ENCODE results near the gene MYO1D.
A peak's percentile ranks its signal among the peaks of the same experiment; 100 is the strongest.
"Not testable (repeated sequence)": the region's sequence is repeated elsewhere in the genome, so short reads cannot be mapped to it uniquely, and the experiment has no call there.

MYO1D gene

DNA sequence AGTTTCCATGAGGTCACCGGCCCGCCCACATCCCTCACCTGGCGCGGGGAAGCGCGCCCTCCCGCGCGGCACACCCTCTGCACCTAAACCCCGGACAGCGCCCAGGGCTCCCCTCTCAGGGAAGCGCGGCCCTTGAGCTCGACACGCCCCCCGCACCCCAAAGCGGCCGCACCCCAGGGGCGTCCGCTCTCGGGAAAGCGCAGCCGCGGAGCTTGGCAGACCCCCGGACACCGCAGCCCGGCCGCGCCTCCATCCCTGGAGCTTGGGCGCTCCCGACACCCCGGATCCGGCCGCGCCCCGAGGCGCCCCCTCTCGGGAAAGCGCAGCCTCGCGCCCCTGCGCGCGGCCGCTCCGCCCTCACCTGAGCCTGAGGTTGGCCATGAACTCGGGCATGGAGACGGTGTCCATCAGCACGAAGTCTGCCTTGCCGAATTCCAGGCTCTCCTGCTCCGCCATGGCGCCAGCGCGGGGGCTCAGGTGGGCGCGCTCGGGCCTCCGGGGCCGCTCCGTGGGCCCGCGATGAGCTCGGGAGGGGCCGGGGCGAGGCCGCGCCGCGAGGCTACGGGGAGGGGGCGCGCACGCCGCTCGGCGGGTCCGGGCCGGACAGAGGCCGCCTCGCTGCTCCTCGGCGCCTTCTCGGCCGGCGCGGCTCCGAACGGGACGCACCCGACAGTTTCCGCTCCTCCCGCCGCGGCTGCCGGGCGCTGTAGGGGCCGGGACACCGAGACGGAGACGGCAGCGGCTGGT lies at the start of gene MYO1D:
Gene MYO1D (minus strand): TSS at position 708 of the 747 bp plus-strand sequence. CDS start 252 bp downstream, at position 456.
- H3K4me3 ChIP-seq (replicated peaks in 1 of 2; ENCODE audit: low read depth in 2 of 2, low read length in 2 of 2) = peak within 1 kb of the TSS; percentile 48 to 80
- DNase-seq (ENCODE audit: low read depth in 2 of 2) = no peak
- TF ChIP-seq, protein P1, sequence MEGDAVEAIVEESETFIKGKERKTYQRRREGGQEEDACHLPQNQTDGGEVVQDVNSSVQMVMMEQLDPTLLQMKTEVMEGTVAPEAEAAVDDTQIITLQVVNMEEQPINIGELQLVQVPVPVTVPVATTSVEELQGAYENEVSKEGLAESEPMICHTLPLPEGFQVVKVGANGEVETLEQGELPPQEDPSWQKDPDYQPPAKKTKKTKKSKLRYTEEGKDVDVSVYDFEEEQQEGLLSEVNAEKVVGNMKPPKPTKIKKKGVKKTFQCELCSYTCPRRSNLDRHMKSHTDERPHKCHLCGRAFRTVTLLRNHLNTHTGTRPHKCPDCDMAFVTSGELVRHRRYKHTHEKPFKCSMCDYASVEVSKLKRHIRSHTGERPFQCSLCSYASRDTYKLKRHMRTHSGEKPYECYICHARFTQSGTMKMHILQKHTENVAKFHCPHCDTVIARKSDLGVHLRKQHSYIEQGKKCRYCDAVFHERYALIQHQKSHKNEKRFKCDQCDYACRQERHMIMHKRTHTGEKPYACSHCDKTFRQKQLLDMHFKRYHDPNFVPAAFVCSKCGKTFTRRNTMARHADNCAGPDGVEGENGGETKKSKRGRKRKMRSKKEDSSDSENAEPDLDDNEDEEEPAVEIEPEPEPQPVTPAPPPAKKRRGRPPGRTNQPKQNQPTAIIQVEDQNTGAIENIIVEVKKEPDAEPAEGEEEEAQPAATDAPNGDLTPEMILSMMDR (IDR thresholded peaks at IDR 0.05; ENCODE audit: low read depth, low read length) = peak; percentile 4

DNA sequence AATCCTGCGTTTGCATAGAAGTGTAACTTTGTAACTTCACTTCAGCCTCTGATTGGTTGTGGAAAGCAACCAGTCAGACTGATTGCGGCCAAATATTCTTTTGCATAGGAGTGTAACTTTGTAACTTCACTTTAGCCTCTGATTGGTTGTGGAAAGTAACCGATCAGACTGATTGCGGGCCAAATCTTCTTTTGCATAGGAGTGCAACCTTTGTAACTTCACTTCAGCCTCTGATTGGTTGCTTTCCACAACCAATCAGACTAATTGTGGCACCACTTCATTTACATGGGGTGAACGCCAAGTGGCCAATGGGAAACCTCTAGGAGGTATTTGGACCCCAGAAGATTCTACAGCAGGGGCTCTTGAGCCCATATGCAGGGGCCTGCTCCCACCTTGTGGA lies 49.3 kb upstream of the MYO1D start:
- TF ChIP-seq, protein P1 (IDR thresholded peaks at IDR 0.05; ENCODE audit: low read depth, low read length) = no peak
- H3K4me3 ChIP-seq (replicated peaks in 1 of 2; ENCODE audit: low read depth in 2 of 2, low read length in 2 of 2) = no peak overlapping the region
- no peak for DNase-seq (ENCODE audit: low read depth in 2 of 2)

DNA sequence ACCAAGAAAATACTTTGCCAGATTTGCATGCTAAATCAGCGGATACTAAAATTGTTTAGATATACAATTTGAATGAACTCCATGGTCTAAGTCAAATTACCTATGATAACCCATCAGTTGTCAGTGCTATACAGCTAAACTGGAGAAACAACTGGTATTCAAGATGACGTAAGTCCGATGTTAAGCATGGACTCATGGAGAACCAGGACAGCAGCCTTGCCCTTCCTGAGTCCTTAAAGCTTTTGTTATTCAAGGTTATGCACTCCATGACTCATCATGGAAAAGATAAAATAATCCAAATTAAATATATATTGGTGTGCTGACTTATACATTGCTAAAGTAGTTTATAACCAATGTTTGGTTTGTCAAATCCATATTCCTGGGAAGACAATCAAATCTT lies 47.0 kb upstream of the MYO1D start:
- not testable (repeated sequence) for H3K4me3 ChIP-seq (replicated peaks in 1 of 2; ENCODE audit: low read depth in 2 of 2, low read length in 2 of 2)
- peak; percentile 19 to 39 for DNase-seq (ENCODE audit: low read depth in 2 of 2)

DNA sequence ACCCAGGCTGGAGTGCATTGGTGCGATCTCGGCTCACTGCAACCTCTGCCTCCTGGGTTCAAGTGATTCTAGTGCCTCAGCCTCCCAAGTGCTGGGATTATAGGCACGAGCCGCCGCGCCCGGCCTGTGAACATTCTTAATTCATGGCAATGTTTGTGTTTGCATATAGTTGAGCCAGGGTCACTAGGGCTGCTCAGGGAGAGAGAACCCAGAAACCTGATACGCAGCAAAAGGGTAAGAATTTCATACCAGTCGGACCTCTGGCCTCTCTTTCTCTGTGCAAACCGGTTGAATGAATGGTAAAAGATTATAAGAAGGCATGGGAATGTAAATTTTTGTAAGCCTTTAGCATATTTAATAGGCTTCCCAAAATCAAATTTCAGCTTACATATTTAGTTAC lies 44.1 kb upstream of the MYO1D start:
- no peak overlapping the region for H3K4me3 ChIP-seq (replicated peaks in 1 of 2; ENCODE audit: low read depth in 2 of 2, low read length in 2 of 2)
- TF ChIP-seq, protein P1 (IDR thresholded peaks at IDR 0.05; ENCODE audit: low read depth, low read length) = no peak
- DNase-seq (ENCODE audit: low read depth in 2 of 2) = no peak

DNA sequence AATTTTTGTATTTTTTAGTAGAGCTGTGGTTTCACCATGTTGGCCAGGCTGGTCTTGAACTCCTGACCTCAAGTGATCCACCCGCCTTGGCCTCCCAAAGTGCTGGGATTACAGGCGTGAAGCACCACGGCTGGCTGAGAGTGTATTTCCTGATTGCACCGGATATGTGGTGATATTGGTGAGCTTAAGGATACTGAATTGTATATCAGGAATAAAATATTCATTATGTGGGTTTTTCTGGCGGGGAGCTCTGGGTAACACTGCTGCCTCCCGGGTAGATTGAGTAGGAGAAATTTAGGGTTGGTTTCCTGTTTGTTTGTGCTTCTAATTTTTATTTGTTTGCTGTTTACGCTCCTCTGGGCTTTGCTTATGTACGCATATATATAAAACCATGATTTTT lies 43.4 kb upstream of the MYO1D start:
- TF ChIP-seq, protein P1 (IDR thresholded peaks at IDR 0.05; ENCODE audit: low read depth, low read length) = no peak
- no peak overlapping the region for H3K4me3 ChIP-seq (replicated peaks in 1 of 2; ENCODE audit: low read depth in 2 of 2, low read length in 2 of 2)
- DNase-seq (ENCODE audit: low read depth in 2 of 2) = no peak

DNA sequence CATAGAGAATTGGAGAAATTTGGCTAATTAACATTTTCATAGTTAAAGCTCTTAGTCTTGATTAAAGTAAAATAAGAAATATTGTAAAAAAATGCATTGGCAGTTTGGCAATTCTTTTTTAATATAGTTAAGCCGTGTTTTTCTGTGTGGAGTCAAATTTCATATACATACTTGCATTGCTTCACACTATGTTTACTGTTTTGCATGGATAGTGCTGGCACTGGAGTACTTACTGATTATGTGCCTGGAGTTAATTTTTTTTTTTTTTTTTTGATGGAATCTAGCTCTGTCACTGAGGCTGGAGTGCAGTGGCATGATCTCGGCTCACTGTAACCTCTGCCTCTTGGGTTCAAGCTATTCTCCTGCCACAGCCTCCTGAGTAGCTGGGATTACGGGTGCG lies 43.0 kb upstream of the MYO1D start:
- not testable (repeated sequence) for H3K4me3 ChIP-seq (replicated peaks in 1 of 2; ENCODE audit: low read depth in 2 of 2, low read length in 2 of 2); DNase-seq (ENCODE audit: low read depth in 2 of 2)

DNA sequence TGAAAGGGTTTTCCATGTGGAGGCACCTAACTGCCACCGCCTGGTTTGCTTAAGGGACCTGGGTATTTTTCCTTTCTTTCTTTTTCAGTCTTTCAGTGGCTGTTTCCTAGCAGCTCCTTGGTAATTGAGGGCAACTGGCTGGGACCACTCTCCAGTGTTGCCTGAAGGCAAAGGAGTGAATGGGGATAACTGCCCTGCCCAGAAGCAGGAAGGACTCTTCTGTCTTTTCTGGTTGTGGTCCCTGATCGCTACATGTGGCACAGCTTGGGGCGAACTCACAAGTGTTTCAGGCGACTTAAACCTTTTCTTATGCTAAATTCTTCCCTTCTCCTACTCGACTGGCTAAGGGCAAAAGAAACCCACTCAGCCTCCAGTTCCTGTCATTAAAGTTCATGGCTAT lies 40.9 kb upstream of the MYO1D start:
- TF ChIP-seq, protein P1 (IDR thresholded peaks at IDR 0.05; ENCODE audit: low read depth, low read length) = no peak
- no peak overlapping the region for H3K4me3 ChIP-seq (replicated peaks in 1 of 2; ENCODE audit: low read depth in 2 of 2, low read length in 2 of 2)
- no peak for DNase-seq (ENCODE audit: low read depth in 2 of 2)

DNA sequence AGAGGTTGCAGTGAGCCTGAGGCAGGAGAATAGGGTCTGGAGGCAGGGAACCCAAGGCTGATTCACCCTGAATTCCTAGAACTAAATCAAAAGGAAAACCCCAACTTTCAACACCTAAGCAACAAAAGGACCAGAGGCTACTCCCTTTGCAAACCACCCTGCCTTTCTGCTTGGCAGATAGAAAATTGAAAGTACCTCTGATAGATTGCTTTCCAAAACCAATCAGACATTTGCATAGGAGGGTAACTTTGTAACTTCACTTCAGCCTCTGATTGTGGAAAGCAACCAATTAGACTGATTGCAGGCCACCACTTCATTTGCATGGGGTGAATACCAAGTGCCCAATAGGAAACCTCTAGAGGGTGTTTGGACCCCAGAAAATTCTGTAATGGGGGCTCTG lies 40.2 kb upstream of the MYO1D start:
- TF ChIP-seq, protein P1 (IDR thresholded peaks at IDR 0.05; ENCODE audit: low read depth, low read length) = no peak
- no peak for DNase-seq (ENCODE audit: low read depth in 2 of 2)
- no peak overlapping the region for H3K4me3 ChIP-seq (replicated peaks in 1 of 2; ENCODE audit: low read depth in 2 of 2, low read length in 2 of 2)
